ENCODE results near the gene PPARGC1A. TPM values are rescaled to one million over a fixed set of nuclear protein-coding genes. Genes with fewer than 3 reads are reported as not detected.

The PPARGC1A gene
- total and polyA plus RNA-seq, 2 of the 13 experiments (the other 11 are each of a cell fraction or from before 2014, with no cell fraction given): 20.7 to 37.3 TPM

GRCh38 chr4:23881052-23881501 is 8.8 kb downstream of the PPARGC1A start (continued):
- TF ChIP-seq ZNF205 (CRISPR knock-in tag; IDR thresholded peaks at IDR 0.05): peak; percentile 80
- peak; percentile 88 for TF ChIP-seq KLF6 (CRISPR knock-in tag; IDR thresholded peaks at IDR 0.05)
- TF ChIP-seq NR2F6 (IDR thresholded peaks at IDR 0.05): peak; percentile 59; the same call in 1 of the 2 replicates
- peak; percentile 74 for TF ChIP-seq NR2F6 (CRISPR knock-in tag; IDR thresholded peaks at IDR 0.05)
- no peak for TF ChIP-seq ZSCAN20 (CRISPR knock-in tag; IDR thresholded peaks at IDR 0.05; ENCODE audit: borderline replicate concordance)
- peak; percentile 96 for TF ChIP-seq FOXA3 (CRISPR knock-in tag; IDR thresholded peaks at IDR 0.05)
- peak; percentile 94 for TF ChIP-seq NCOA2 (CRISPR knock-in tag; IDR thresholded peaks at IDR 0.05)
- TF ChIP-seq SMYD3 (CRISPR knock-in tag; IDR thresholded peaks at IDR 0.05): no peak
- TF ChIP-seq CAMTA2 (CRISPR knock-in tag; IDR thresholded peaks at IDR 0.05; ENCODE audit: borderline replicate concordance): no peak
- no peak for TF ChIP-seq SMAD1 (CRISPR knock-in tag; IDR thresholded peaks at IDR 0.05; ENCODE audit: borderline replicate concordance, low read depth)
- no peak for TF ChIP-seq ZC3H13 (CRISPR knock-in tag; IDR thresholded peaks at IDR 0.05)
- TF ChIP-seq HES4 (CRISPR knock-in tag; IDR thresholded peaks at IDR 0.05; ENCODE audit: borderline replicate concordance): no peak
- TF ChIP-seq SAP130 (CRISPR knock-in tag; IDR thresholded peaks at IDR 0.05; ENCODE audit: low read depth): peak; percentile 84
- peak; percentile 69; the same call in 1 of the 2 replicates for TF ChIP-seq KDM6A (CRISPR knock-in tag; IDR thresholded peaks at IDR 0.05; ENCODE audit: low read depth)
- TF ChIP-seq POLR2A (IDR thresholded peaks at IDR 0.05; ENCODE audit: insufficient read depth in 1 of 2, low read depth in 2 of 2, low read length in 2 of 2): peak in 1 of 2 experiments; percentile 19; a peak in 1 of 4 replicates
- TF ChIP-seq KMT2B (CRISPR knock-in tag; IDR thresholded peaks at IDR 0.05): peak; percentile 74
- TF ChIP-seq HNF4G (IDR thresholded peaks at IDR 0.05; ENCODE audit: borderline replicate concordance, low read depth, low read length): peak; percentile 50; the same call in 1 of the 2 replicates
- TF ChIP-seq HNF4G (CRISPR knock-in tag; IDR thresholded peaks at IDR 0.05; ENCODE audit: borderline replicate concordance, low read depth): peak; percentile 54; the same call in 1 of the 2 replicates
- no peak for TF ChIP-seq ZBTB42 (CRISPR knock-in tag; IDR thresholded peaks at IDR 0.05)
- peak; percentile 41; the same call in 1 of the 2 replicates for TF ChIP-seq NAIF1 (CRISPR knock-in tag; IDR thresholded peaks at IDR 0.05; ENCODE audit: borderline replicate concordance)
- peak; percentile 81 for TF ChIP-seq TARDBP (CRISPR knock-in tag; IDR thresholded peaks at IDR 0.05)
- TF ChIP-seq MED8 (CRISPR knock-in tag; IDR thresholded peaks at IDR 0.05; ENCODE audit: insufficient replicate concordance): peak; percentile 15
- TF ChIP-seq SSRP1 (CRISPR knock-in tag; IDR thresholded peaks at IDR 0.05): 0 out of 2 replicates have a peak, but pooled peaks have one; percentile 15
- 0 out of 2 replicates have a peak, but pooled peaks have one; percentile 24 for TF ChIP-seq ZNF362 (CRISPR knock-in tag; IDR thresholded peaks at IDR 0.05; ENCODE audit: borderline replicate concordance)
- no peak for TF ChIP-seq REXO4 (CRISPR knock-in tag; IDR thresholded peaks at IDR 0.05; ENCODE audit: borderline replicate concordance)
- TF ChIP-seq, protein P1, sequence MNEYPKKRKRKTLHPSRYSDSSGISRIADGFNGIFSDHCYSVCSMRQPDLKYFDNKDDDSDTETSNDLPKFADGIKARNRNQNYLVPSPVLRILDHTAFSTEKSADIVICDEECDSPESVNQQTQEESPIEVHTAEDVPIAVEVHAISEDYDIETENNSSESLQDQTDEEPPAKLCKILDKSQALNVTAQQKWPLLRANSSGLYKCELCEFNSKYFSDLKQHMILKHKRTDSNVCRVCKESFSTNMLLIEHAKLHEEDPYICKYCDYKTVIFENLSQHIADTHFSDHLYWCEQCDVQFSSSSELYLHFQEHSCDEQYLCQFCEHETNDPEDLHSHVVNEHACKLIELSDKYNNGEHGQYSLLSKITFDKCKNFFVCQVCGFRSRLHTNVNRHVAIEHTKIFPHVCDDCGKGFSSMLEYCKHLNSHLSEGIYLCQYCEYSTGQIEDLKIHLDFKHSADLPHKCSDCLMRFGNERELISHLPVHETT (CRISPR knock-in tag; conservative IDR thresholded peaks at IDR 0.05): peak; percentile 73; the same call in 1 of the 2 replicates
- peak; percentile 66; the same call in 1 of the 2 replicates for TF ChIP-seq ZNF503 (CRISPR knock-in tag; IDR thresholded peaks at IDR 0.05)
- TF ChIP-seq ZEB1 (IDR thresholded peaks at IDR 0.05; ENCODE audit: insufficient replicate concordance, low read depth): peak; percentile 97
- no peak for TF ChIP-seq ZNF713 (CRISPR knock-in tag; IDR thresholded peaks at IDR 0.05)

Data from HepG2 (cell line).